Measurements from ENCODE around the gene IL9.

- TF ChIP-seq, protein P1, sequence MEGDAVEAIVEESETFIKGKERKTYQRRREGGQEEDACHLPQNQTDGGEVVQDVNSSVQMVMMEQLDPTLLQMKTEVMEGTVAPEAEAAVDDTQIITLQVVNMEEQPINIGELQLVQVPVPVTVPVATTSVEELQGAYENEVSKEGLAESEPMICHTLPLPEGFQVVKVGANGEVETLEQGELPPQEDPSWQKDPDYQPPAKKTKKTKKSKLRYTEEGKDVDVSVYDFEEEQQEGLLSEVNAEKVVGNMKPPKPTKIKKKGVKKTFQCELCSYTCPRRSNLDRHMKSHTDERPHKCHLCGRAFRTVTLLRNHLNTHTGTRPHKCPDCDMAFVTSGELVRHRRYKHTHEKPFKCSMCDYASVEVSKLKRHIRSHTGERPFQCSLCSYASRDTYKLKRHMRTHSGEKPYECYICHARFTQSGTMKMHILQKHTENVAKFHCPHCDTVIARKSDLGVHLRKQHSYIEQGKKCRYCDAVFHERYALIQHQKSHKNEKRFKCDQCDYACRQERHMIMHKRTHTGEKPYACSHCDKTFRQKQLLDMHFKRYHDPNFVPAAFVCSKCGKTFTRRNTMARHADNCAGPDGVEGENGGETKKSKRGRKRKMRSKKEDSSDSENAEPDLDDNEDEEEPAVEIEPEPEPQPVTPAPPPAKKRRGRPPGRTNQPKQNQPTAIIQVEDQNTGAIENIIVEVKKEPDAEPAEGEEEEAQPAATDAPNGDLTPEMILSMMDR (IDR thresholded peaks at IDR 0.05), result no peak
- TF ChIP-seq POLR2A (IDR thresholded peaks at IDR 0.05), result no peak
These were observed 6.0 kb upstream of the IL9 start for GRCh38 chr5:135901633-135902032.

Measured in body of pancreas (tissue), 4 donors.